Nephron progenitor cell (in vitro differentiated cells): ENCODE results near the gene CACNB4.

Experiments
- DNase-seq: peaks from one replicate; pipeline ENCODE4 v3.0.0; 2021
- H3K27ac Mint-ChIP-seq: 2 replicates; pipeline ENCODE4 v1.8.0; 2021; ENCODE audit warnings: mild to moderate bottlenecking, moderate library complexity, mixed read lengths
- H3K27me3 Mint-ChIP-seq: 2 replicates; pipeline ENCODE4 v1.8.0; 2021; ENCODE audit warnings: mild to moderate bottlenecking, low read depth, mixed read lengths; ENCODE audit not compliant: poor library complexity
- H3K36me3 Mint-ChIP-seq: 2 replicates; pipeline ENCODE4 v1.8.0; 2021; ENCODE audit warnings: low read depth, mixed read lengths
- H3K4me1 Mint-ChIP-seq: 2 replicates; pipeline ENCODE4 v1.8.0; 2021; ENCODE audit warnings: mixed read lengths
- H3K4me3 Mint-ChIP-seq: 2 replicates; pipeline ENCODE4 v1.8.0; 2021; ENCODE audit warnings: mild to moderate bottlenecking, moderate library complexity, mixed read lengths
- H3K9me3 Mint-ChIP-seq: 2 replicates; pipeline ENCODE4 v1.8.0; 2021; ENCODE audit warnings: mild to moderate bottlenecking, moderate library complexity, mixed read lengths
- TF ChIP-seq, protein P1 (sequence below): fragments of 200-600 bp; sonication (generic); IDR thresholded peaks from 2 replicates; pipeline ENCODE4 v1.5.0; 2021; ENCODE audit warnings: antibody characterized with exemption

The CACNB4 gene

DNA sequence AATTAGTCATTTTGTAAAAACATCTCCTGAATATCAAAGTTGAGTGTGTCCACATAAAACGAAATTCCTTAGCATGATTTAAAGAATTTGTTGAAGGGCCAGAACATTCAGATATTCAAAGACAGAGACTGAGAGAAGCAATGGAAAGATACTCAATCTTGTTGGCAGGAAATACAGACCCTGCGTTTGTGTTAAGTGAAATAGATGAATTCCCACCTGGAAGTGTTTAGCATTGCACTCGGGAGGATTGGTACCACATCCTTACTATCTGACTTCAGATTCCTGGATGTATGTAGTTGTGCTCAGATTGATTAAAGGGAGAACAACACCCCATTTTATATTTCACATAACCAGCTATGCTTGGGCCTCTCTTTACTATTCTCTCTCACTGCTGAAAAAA, 260.9 kb downstream of the CACNB4 start:
- H3K4me1 Mint-ChIP-seq, result peaks cover 1% of the 10 kb centered on the region
- H3K27me3 Mint-ChIP-seq, result peaks cover 4% of the 10 kb centered on the region
- no peaks in the 10 kb centered on the region for H3K36me3 Mint-ChIP-seq
- DNase-seq, result no peak
- no peak overlapping the region for H3K4me3 Mint-ChIP-seq
- H3K27ac Mint-ChIP-seq, result no peak overlapping the region
- TF ChIP-seq, protein P1, sequence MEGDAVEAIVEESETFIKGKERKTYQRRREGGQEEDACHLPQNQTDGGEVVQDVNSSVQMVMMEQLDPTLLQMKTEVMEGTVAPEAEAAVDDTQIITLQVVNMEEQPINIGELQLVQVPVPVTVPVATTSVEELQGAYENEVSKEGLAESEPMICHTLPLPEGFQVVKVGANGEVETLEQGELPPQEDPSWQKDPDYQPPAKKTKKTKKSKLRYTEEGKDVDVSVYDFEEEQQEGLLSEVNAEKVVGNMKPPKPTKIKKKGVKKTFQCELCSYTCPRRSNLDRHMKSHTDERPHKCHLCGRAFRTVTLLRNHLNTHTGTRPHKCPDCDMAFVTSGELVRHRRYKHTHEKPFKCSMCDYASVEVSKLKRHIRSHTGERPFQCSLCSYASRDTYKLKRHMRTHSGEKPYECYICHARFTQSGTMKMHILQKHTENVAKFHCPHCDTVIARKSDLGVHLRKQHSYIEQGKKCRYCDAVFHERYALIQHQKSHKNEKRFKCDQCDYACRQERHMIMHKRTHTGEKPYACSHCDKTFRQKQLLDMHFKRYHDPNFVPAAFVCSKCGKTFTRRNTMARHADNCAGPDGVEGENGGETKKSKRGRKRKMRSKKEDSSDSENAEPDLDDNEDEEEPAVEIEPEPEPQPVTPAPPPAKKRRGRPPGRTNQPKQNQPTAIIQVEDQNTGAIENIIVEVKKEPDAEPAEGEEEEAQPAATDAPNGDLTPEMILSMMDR, result no peak
- no peaks in the 10 kb centered on the region for H3K9me3 Mint-ChIP-seq

DNA sequence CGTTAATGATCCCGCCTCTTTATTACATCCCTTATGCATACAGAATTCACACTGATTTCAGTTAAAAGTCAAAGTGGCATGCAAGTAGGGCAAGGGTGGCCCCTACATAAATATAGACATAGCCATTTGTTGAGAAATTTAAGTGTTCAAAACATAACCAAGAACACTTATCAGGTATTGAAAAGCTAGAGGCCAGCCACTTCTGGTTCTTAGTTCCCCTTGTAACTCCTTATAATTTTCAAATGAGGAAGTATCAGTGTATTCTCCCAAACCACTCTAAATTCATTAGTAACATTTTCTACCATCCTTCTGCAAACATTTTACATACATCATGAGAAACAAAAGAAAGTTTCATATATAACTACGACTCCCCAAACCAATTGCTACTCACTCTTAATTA, 264.9 kb downstream of the CACNB4 start:
- no peak for DNase-seq
- Mint-ChIP-seq H3K27me3 (peaks cover 4% of the 10 kb centered on the region), H3K27ac (no peak overlapping the region), H3K9me3 (no peaks in the 10 kb centered on the region), H3K4me1 (peaks cover under 1% of the 10 kb centered on the region), H3K36me3 (no peaks in the 10 kb centered on the region), H3K4me3 (no peak overlapping the region)
- TF ChIP-seq, protein P1, result no peak

DNA sequence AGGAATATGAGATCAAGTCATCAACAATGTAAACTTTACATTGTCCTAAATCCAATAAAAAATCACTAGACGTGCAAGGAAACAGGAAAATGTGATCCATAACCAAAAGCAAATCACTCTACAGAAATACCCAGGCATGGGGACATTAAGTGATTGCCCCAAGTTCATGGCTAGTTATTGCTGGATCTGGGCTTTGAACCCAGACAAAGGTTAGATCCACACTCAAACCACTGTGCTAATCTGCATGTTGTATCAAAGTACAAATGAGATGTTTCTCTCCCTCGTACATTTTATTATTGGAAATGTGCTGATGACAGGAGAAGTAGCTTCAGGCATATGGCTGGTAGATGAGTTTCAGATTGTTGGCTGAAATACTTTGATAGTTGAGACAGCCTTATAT, 267.9 kb downstream of the CACNB4 start:
- no peak for DNase-seq
- Mint-ChIP-seq H3K4me3 (no peak overlapping the region), H3K27me3 (peaks cover 7% of the 10 kb centered on the region), H3K9me3 (no peaks in the 10 kb centered on the region), H3K27ac (no peak overlapping the region), H3K4me1 (peaks cover 21% of the 10 kb centered on the region), H3K36me3 (no peaks in the 10 kb centered on the region)
- TF ChIP-seq, protein P1, result no peak

DNA sequence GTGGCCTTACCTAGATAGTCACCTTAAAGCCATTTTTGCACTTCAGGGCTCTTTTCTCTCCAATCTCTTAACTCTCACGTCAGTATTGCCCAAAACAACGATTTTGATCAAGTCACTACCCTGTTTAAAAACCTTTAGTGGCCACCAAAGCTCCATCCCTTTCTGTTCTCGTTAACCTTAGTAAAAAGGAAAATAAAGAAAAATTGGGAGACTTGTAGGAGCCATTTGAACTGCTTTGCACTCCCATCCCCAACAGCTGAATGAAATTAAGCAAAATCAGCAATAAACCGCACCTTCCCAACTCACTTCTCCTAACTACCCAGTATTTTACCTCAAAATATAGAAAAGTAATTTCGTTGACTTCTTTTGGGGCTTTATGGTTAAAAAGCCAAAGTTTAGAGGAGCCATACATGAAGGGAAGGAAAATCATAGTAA, 269.9 kb downstream of the CACNB4 start:
- H3K36me3 Mint-ChIP-seq, result peaks cover 3% of the 10 kb centered on the region
- no peak overlapping the region for H3K27ac Mint-ChIP-seq

DNA sequence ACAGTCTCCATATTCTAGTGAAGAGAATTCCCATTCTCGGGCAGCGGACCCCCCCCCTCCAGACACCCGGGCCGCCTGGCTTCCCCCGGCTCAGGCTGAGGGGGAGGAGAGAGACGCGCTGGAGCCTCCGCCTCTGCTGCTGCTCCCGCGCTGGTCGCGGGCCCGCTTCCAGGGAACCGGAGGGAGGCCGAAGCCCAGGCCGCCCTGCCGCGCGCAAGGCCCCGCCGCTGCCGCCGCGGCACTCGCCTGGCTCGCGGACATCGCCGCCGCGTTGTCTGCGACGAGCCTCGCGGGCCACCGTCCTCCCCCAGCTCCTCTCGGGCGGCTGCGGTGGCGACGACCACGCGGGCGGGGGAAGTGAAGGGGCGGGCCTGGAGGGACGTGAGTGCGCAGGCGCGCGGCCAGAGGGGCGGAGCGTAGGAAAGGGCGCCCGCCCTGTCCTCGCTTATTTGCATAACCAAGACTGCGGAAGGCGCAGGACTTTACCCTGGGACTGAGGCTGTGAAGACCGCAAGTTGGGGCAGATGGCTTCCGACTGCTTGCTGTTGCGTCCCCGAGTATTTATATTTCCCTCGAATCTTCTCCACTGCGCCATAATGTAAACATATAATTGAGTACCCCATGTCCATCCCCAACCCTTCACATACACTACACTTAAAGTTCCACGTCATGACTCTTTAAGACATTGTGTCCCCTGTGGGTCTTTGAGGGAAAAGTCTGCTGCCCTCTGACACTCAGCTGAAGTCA, 270.5 kb downstream of the CACNB4 start, which contains the start of gene ARL5A:
ARL5A (minus strand) TSS at position 279 of the 747 bp plus-strand sequence; CDS start at position 34, 245 bp downstream.
- Mint-ChIP-seq H3K36me3 (peaks cover 9% of the 10 kb centered on the region), H3K9me3 (no peaks in the 10 kb centered on the region), H3K27me3 (peaks cover 3% of the 10 kb centered on the region), H3K27ac (peak within 1 kb of the TSS; percentile 98), H3K4me1 (peaks cover 43% of the 10 kb centered on the region), H3K4me3 (peak within 1 kb of the TSS; percentile 98)
- DNase-seq, result peak; percentile 96
- TF ChIP-seq, protein P1, result no peak

More for the DNA sequence above, 269.9 kb downstream of the CACNB4 start:
- DNase-seq, result no peak
- peak overlapping the region; percentile 98 for H3K4me3 Mint-ChIP-seq
- peaks cover 39% of the 10 kb centered on the region for H3K4me1 Mint-ChIP-seq
- TF ChIP-seq, protein P1, result no peak
- no peaks in the 10 kb centered on the region for H3K9me3 Mint-ChIP-seq
- H3K27me3 Mint-ChIP-seq, result peaks cover 3% of the 10 kb centered on the region
